ENCODE data around the gene MICAL2.
A peak's percentile ranks its signal among the peaks of the same experiment; 100 is the strongest.

Gene MICAL2

DNA sequence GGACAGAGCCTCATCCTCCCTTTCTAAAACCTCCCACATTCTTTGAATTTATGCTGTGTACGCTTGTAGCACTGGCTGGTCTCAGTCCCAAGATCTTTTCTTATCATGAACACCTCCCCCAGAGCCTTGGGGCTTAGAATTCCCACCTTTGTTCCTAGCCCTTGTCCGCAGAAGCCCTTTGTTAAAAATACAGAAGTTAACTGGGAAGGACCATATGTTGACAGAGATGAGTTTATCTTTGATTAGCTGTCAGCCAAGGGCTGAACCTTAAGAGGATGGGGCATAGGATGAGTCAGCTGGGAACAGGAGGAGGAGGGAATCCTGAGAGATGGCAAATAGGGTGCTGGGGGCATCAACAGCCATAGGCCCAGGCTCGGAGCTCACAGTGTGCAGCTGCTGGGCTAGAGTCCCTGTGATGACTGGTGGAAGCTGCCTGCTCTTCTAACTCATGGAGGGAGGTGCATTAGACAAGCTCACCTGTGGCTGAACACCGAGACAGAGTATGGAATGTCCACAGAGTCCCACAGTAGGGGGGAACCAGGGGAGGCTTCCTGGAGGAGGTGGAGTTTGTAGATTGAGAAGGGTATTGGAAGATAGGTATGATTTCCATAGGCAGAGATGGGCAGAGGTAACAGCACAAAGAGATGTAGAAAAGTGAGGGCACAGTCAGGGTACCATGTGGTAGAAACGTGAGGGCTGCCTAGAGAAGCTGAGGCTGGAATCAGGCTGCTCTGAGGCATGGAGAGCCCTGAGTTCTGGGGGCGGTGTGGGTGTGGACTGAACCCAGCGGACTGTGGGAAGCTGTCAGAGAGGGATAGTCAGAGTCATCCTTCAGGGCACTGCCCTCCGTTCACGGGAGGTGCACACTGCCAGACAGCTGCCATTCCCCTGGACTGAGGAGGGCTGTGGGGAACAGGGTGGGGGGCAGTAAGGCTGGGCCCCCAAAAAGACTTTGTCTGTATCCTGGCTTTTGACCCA lies 9.9 kb downstream of the MICAL2 start:
- DNase-seq: peak; percentile 33
- TF ChIP-seq, protein P1, sequence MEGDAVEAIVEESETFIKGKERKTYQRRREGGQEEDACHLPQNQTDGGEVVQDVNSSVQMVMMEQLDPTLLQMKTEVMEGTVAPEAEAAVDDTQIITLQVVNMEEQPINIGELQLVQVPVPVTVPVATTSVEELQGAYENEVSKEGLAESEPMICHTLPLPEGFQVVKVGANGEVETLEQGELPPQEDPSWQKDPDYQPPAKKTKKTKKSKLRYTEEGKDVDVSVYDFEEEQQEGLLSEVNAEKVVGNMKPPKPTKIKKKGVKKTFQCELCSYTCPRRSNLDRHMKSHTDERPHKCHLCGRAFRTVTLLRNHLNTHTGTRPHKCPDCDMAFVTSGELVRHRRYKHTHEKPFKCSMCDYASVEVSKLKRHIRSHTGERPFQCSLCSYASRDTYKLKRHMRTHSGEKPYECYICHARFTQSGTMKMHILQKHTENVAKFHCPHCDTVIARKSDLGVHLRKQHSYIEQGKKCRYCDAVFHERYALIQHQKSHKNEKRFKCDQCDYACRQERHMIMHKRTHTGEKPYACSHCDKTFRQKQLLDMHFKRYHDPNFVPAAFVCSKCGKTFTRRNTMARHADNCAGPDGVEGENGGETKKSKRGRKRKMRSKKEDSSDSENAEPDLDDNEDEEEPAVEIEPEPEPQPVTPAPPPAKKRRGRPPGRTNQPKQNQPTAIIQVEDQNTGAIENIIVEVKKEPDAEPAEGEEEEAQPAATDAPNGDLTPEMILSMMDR (IDR thresholded peaks at IDR 0.05; ENCODE audit: low read depth, low read length): no peak
- Histone ChIP-seq H3K27ac (peak overlapping the region; percentile 47), H3K27me3 (ENCODE audit: insufficient read depth, low read depth, severe bottlenecking) (no peaks in the 10 kb centered on the region), H3K36me3 (no peaks in the 10 kb centered on the region), H3K4me3 (ENCODE audit: low read depth, low read length) (no peak overlapping the region), H3K9me3 (ENCODE audit: severe bottlenecking) (no peaks in the 10 kb centered on the region)

DNA sequence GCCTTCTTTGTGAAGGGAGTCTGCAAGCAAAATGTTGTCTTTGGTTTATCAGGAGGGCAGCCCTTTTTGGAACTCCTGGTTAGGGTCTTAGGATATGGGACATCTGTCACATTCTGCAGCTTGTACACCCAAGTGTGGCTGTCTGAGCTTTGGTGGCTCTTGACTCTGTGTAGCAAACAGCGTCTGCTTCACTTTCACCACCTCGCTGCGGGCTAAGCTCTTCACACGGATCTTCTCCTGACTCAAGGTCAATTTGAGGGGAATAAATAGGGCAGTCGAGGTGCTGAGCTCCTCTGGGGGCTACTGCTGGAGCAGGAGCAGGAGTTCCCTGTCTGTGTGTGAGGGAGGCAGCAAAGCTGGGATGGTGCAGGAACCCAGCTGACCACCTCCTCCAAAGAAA lies 10.6 kb downstream of the MICAL2 start:
- TF ChIP-seq, protein P1 (IDR thresholded peaks at IDR 0.05; ENCODE audit: low read depth, low read length): no peak
- DNase-seq: peak; percentile 78
- peak overlapping the region; percentile 23 for H3K27ac ChIP-seq
- H3K9me3 ChIP-seq (ENCODE audit: severe bottlenecking): no peaks in the 10 kb centered on the region
- no peaks in the 10 kb centered on the region for H3K36me3 ChIP-seq
- H3K27me3 ChIP-seq (ENCODE audit: insufficient read depth, low read depth, severe bottlenecking): no peaks in the 10 kb centered on the region
- no peak overlapping the region for H3K4me3 ChIP-seq (ENCODE audit: low read depth, low read length)

DNA sequence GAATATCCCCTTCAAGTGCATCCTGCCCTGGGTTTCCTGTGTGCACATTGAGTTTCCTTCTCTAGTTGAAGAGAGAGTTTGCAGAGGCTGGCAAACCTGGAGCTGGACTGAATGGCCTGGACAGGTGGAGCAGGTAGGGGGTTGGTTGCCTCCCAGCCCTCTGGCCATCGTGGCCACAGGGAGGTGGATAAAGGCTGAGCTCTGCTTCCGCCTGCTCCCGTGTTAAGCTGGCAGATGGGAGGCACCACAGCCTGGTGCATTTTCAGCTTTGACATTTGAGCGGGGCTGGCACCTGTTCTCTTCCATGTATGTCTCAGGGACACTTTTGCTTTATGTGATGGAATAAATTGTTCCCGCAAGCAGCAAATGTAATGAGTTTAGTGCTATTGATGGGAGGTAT lies 11.1 kb downstream of the MICAL2 start:
- Histone ChIP-seq H3K27me3 (ENCODE audit: insufficient read depth, low read depth, severe bottlenecking) (no peaks in the 10 kb centered on the region), H3K4me3 (ENCODE audit: low read depth, low read length) (no peak overlapping the region), H3K27ac (peak overlapping the region; percentile 23), H3K36me3 (no peaks in the 10 kb centered on the region), H3K9me3 (ENCODE audit: severe bottlenecking) (no peaks in the 10 kb centered on the region)
- peak; percentile 71 for DNase-seq
- TF ChIP-seq, protein P1 (IDR thresholded peaks at IDR 0.05; ENCODE audit: low read depth, low read length): 0 out of 2 replicates have a peak, but pooled peaks have one; percentile 3

DNA sequence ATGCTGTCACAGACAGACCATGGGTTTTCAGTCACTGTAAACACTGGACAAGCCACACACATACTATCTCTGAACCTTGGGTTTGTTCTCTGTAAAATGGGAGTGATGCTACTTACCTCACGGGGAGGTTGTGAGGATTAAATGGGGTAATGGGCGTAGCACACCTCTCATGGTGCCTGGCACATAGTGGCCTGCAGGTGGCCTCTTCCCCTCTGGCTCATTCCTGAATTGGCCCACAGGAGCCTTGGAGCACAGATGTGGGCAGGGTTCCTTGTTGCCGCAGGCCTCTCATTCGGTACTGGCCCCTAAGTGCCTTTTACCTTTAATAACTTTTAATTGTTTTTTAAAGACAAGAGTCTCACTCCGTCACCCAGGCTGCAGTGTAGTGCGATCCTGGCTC lies 11.7 kb downstream of the MICAL2 start:
- DNase-seq: peak; percentile 58
- TF ChIP-seq, protein P1 (IDR thresholded peaks at IDR 0.05; ENCODE audit: low read depth, low read length): peak; percentile 74
- Histone ChIP-seq H3K4me3 (ENCODE audit: low read depth, low read length) (no peak overlapping the region), H3K27ac (no peak overlapping the region), H3K36me3 (no peaks in the 10 kb centered on the region), H3K27me3 (ENCODE audit: insufficient read depth, low read depth, severe bottlenecking) (no peaks in the 10 kb centered on the region), H3K9me3 (ENCODE audit: severe bottlenecking) (no peaks in the 10 kb centered on the region)

DNA sequence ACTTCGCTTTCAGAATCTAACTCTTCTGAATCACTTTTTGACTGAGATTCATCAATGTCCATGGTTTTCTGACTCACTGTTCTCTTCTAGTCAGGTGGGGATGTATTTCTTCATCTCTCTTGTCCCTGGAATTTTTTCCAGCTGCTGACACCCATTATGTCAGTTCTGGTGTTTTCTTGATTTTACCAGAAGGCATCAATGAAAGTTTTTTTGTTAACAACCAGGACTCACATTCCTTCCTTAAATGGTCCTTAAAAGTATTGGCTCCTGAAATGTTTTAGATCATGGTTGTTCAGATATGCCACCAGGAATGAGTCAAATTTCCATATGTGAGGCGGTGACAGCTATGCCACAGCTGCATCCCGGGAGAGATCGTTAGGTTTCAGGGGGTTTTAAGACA lies 12.9 kb downstream of the MICAL2 start:
- DNase-seq: no peak

More for the DNA sequence above, 12.9 kb downstream of the MICAL2 start:
- no peaks in the 10 kb centered on the region for H3K9me3 ChIP-seq (ENCODE audit: severe bottlenecking)
- no peaks in the 10 kb centered on the region for H3K27me3 ChIP-seq (ENCODE audit: insufficient read depth, low read depth, severe bottlenecking)
- no peak overlapping the region for H3K27ac ChIP-seq
- H3K4me3 ChIP-seq (ENCODE audit: low read depth, low read length): no peak overlapping the region
- H3K36me3 ChIP-seq: no peaks in the 10 kb centered on the region
- TF ChIP-seq, protein P1 (IDR thresholded peaks at IDR 0.05; ENCODE audit: low read depth, low read length): no peak

Data from WERI-Rb-1 (cell line).